HUDEP-2 (cell line): ENCODE measurements around the gene FBXW8.

Experiments used
- DNase-seq, 76 experiments: peaks; one replicate each; lab custom pipeline; 2025; ENCODE audit not compliant: unreplicated experiment in 76 of 76; lab: John Stamatoyannopoulos, UW

Gene FBXW8

GRCh38 chr12:117018276-117018675 lies 107.5 kb downstream of the FBXW8 start:
- DNase-seq, result no peak

- no peak for DNase-seq
Measured at GRCh38 chr12:117018685-117019084, 107.9 kb downstream of the FBXW8 start.

DNA sequence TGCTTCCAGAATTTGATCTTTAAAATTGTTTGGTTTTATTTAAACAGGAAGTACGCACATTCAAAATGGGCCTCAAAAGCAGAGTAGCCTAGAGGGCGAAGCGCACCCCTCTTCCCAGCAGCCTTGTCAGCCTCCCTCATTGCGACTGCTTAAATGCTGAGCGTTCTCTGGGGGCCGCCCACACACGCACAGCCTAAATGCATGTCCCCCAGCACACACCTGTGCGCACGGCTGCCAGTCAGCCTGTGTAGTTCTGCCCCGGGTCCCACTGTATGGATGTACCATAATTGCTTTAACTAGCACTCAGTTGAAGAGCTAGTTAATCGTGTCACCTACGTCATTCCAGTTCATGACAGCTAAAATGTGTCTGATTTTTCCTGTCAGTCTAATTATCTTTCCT lies 109.1 kb downstream of the FBXW8 start:
- no peak for DNase-seq

GRCh38 chr12:117020536-117021220 lies 109.9 kb downstream of the FBXW8 start:
- DNase-seq, result no peak

DNA sequence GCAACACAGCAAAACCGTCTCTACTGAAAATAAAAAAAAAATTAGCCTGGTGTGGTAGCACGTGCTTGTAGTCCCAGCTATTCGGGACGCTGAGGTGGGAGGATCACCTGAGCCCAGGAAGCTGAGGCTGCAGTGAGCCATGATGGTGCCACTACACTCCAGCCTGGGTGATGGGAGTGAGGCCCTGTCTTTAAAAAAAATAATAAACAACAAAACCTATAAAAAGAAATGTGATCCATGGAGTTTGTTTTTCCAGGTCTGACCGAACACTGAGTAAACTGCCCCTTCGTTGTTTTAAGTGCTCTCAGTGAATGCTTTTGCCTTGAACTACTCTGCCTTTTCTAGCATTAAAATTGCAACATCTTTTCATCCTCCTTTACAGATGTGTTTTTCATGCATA lies 111.7 kb downstream of the FBXW8 start:
- DNase-seq, result no peak

GRCh38 chr12:117023998-117024960 lies 113.5 kb downstream of the FBXW8 start:
- DNase-seq, result no peak

GRCh38 chr12:117024961-117025480 lies 114.3 kb downstream of the FBXW8 start:
- no peak for DNase-seq

- peak in 69 of 76 experiments; percentile 7 to 75 (median 57) for DNase-seq
Measured at GRCh38 chr12:117025481-117026151, 114.9 kb downstream of the FBXW8 start.

DNA sequence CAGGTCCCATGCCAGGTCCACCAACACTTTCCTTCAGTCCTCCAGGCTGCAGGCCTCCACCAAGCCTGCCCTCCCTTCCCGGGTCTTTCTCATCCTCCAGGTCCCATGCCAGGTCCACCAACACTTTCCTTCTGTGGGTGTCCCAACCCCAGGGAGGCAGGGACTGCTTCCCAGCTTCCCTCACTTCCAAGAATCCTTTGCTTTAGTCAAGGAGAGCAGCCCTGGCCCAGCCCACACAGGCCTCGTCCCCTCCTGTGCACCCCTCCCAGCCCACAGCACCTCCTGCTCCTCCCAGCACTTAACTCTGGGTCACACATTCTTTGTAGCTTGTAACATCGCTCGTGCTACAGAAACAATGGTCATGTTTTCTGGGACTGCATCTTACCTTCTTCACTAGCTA lies 115.6 kb downstream of the FBXW8 start:
- no peak for DNase-seq

GRCh38 chr12:117026921-117027250 lies 116.1 kb downstream of the FBXW8 start:
- no peak for DNase-seq

DNA sequence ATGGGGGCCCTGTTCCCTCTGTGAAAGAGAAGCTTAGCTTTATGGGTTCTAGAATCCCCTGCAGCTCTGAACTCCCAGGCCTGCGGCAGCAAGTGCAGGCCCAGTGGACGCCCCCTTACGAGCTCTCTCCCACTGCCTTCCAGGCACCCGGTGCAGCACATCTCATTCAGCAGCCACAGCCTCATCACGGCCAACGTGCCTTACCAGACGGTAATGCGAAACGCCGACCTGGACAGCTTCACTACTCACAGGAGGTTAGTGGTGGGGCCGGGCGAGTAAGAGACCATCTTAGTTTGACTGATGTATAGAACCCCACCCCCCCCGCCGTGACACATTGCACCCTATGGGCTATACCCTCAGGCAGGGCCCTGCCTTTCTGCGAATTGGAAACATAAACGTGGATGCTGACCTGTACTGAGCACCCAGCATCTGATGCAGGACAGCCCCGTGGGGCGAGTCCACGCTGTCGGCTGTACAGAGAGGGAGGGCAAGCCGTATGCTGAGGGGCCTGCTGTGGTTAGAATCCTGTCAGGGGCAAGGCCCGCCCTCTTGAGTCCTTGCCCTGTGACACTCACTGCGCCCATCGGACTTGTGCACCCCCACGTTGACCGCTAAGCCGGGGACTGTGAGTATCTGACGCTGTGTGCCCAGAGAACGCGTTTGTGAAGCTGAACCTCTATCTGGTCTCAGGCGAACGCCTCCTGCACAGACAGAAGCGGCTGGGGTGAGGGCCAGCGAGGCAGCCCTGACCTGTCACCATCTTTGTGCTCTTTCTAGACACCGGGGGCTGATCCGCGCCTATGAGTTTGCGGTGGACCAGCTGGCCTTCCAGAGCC lies 116.7 kb downstream of the FBXW8 start:
- DNase-seq, result no peak

DNA sequence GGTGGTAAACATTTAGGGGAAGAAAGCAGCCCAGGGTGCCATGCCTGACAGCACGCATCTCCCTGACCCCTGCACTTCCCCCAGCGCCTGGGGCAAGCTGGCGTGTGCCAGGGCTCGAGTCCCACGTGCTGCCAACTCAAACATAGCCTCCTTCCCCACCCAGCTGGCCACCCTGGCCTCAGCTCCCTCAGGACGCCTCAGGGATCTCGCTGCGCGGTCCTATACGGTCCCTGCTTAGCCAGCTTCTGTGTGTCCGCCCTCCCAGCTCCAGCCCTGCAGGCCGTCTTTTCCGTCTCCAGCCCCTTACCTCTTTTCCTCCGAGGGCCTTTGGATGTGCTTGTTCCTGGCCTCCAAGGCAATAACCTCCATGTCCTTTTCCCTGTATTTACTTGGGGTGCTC lies 117.5 kb downstream of the FBXW8 start:
- DNase-seq, result no peak

GRCh38 chr12:117030187-117030900 lies 119.6 kb downstream of the FBXW8 start:
- DNase-seq, result no peak

DNA sequence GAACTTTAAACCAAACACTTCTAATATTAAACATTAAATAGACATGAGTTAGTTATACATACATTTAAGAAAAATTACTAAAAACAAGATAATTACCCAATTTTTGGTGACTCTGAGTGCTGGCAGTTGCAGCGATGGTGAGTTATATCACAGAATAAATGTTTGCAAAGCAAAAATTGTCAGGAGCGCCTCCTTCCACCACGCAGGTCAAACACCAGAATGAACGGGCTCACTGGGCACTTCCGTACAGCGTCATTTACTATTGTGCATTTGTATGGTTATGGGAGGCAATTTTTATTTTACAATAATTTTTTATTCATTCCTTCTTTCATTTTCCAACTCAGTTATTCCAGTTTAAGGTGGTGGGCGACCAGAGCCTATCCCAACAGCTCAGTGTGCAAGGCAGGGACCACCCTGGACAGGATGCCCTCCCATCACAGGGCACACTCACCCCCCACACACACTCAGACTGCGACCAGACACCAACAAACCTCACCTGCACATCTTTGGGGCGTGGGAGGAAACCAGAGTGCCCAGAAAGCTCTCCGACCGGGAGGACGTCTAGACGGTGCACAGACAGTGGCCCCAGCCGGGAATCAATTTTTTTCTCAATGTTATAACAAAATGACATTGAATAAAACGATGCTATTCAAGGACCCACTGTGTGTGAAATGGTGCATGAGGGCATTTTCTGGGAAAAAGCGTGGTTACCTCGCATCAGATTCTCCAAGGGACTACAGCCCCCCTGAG lies 121.3 kb downstream of the FBXW8 start:
- no peak for DNase-seq

GRCh38 chr12:117032593-117033381 lies 122.0 kb downstream of the FBXW8 start:
- no peak for DNase-seq

DNA sequence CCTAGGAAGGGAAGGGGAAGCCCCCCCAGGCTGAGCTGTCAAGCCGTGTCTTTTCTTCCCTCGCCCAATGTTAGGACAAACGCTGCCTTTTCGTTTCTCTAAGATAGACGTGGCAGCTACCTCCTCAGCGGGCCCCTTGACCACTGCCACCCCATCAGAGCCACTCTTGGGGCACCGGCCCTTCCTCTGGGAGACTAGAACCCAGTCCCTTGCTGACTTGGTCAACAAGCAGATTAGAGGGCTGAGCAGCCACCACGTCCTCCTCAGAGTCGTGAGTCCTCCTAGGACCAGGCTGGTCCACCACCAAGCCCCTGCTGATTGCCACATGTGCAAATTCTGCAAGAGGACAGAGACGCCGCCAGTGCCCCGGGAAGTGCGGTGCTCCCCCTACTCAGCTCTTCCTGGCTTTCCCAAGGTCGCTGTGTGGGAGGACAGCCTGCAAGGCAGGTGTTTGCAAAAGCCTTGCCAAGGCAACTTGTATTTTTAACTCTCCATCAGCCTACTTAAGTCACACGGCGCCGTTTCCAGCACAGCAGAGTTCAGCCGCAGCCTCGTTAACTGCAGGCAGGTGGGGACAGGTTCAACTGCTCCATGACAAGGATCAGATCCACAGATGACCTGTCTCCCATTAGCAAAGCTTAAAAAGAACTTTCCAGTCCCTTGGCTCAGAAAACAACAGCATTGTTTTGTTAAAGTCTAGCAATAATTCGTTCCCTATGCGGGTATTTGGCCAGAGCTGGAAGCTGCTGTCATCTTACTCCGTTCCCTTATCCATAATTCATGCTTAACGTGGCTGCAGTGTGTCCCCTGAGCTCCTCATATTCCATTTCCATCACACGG lies 122.9 kb downstream of the FBXW8 start:
- DNase-seq, result no peak

DNA sequence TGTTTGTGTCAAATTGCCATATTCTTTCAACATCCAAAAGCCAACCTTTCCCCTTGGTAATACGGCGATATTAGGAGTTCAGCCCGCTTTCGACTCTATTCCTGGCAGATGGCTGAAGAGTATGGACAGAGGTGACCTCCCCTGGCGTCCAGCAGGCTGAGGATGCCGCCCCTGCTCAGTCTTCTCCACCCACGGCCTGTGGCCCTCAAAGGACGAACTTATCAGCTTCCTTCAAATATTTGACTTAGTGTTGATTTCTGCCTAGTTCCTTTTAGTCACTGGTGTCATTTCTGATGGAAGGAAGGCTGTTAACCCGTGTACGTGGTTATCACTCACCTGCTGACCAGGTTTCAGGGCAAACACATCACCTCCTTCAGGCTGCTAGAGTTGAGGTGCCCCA lies 123.5 kb downstream of the FBXW8 start:
- no peak for DNase-seq
